Vagina (tissue), 2 donors: Measurements from ENCODE around the gene DLG5.

Source experiments
- POLR2A ChIP-seq, 2 donors: fragments of 450-650 bp; IDR thresholded peaks; one replicate each; pipeline ENCODE4 v1.6.1; 2017; ENCODE audit warnings: antibody characterized with exemption in 2 of 2, mild to moderate bottlenecking in 2 of 2, moderate library complexity in 2 of 2
- POLR2AphosphoS5 ChIP-seq, 2 donors: sonication (generic); formaldehyde crosslinking; IDR thresholded peaks; one replicate each; pipeline ENCODE4 v1.9.0; 2017; ENCODE audit warnings: antibody characterized with exemption in 2 of 2, mild to moderate bottlenecking in 2 of 2, low read depth in 1 of 2; ENCODE audit not compliant: insufficient read depth in 1 of 2
- TF ChIP-seq, protein P1 (sequence below), 3 experiments: fragments of 450-650 bp in 2 of 3; fragments of 200-600 bp in 1 of 3; sonication (generic) in 1 of 3; IDR thresholded peaks; one replicate each; pipeline ENCODE4 v1.5.1; 2017 to 2019; ENCODE audit warnings: antibody characterized with exemption in 3 of 3, mild to moderate bottlenecking in 2 of 3, moderate library complexity in 2 of 3

DNA sequence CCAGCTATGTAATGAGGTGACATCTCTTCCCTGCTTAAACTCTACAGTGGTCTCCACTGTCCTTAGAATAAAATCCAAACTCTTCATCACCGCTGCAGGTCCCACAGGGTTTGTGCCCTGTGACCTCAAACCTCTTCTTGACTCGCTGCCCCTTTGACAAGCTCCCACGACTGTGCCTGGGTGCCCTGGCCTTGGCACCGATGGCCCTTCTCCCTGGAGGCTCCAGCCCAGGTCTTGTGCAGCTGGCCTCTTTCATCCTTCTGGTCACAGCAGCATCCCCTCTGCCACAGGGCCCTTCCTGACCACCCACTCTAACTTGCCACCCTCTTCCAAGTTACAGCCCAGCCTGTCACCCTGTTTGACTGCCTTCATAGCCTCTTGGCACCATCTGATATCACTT, 108.2 kb downstream of the DLG5 start:
- TF ChIP-seq, protein P1, sequence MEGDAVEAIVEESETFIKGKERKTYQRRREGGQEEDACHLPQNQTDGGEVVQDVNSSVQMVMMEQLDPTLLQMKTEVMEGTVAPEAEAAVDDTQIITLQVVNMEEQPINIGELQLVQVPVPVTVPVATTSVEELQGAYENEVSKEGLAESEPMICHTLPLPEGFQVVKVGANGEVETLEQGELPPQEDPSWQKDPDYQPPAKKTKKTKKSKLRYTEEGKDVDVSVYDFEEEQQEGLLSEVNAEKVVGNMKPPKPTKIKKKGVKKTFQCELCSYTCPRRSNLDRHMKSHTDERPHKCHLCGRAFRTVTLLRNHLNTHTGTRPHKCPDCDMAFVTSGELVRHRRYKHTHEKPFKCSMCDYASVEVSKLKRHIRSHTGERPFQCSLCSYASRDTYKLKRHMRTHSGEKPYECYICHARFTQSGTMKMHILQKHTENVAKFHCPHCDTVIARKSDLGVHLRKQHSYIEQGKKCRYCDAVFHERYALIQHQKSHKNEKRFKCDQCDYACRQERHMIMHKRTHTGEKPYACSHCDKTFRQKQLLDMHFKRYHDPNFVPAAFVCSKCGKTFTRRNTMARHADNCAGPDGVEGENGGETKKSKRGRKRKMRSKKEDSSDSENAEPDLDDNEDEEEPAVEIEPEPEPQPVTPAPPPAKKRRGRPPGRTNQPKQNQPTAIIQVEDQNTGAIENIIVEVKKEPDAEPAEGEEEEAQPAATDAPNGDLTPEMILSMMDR (IDR thresholded peaks at IDR 0.05): no peak
- TF ChIP-seq POLR2A (IDR thresholded peaks at IDR 0.05): no peak
- TF ChIP-seq POLR2AphosphoS5 (IDR thresholded peaks at IDR 0.05; ENCODE audit: insufficient read depth in 1 of 2, low read depth in 1 of 2): no peak
